Lower leg skin (tissue), 3 donors: ENCODE results near the gene GSK3A.

Experiments used
- POLR2A ChIP-seq, 2 donors: fragments of 450-650 bp; IDR thresholded peaks; one replicate each; pipeline ENCODE4 v1.6.1; 2016 to 2017; ENCODE audit warnings: antibody characterized with exemption in 2 of 2, mild to moderate bottlenecking in 1 of 2, moderate library complexity in 1 of 2
- TF ChIP-seq, protein P1 (sequence below), 3 donors: fragments of 450-650 bp; IDR thresholded peaks; one replicate each; pipeline ENCODE4 v1.5.1; 2016; ENCODE audit warnings: antibody characterized with exemption in 3 of 3, mild to moderate bottlenecking in 3 of 3, moderate library complexity in 2 of 3

DNA sequence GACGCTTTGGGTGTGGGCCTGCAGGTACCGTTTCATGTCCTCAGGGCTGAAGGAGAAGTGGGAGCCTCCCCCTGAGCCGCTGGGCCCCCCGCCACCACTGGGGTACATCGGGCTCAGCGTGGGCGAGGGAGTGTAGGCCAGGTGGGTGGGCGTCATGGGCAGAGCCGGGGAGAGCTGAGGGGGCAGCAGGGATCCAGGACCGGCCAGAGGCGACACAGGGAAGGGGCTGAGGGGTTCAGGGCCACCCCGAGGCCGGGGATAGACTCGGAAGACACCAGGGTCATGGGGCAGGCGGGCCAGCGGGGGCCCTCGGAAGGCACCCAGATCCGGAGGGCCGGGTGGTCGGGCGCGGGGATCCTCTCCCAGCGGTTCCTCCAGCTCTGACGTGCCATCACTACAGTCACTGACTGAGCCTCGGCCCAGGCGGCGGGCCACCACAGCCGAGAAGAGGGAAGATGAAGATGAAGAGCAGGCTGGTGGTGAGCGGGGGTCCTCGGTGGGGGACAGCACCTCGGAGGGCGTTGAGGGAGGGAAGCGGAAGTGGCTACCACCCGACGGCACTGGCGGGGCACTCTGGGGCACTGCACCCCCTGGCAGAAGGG is 6.8 kb upstream of the GSK3A start:
- no peak for TF ChIP-seq POLR2A (IDR thresholded peaks at IDR 0.05)
- TF ChIP-seq, protein P1, sequence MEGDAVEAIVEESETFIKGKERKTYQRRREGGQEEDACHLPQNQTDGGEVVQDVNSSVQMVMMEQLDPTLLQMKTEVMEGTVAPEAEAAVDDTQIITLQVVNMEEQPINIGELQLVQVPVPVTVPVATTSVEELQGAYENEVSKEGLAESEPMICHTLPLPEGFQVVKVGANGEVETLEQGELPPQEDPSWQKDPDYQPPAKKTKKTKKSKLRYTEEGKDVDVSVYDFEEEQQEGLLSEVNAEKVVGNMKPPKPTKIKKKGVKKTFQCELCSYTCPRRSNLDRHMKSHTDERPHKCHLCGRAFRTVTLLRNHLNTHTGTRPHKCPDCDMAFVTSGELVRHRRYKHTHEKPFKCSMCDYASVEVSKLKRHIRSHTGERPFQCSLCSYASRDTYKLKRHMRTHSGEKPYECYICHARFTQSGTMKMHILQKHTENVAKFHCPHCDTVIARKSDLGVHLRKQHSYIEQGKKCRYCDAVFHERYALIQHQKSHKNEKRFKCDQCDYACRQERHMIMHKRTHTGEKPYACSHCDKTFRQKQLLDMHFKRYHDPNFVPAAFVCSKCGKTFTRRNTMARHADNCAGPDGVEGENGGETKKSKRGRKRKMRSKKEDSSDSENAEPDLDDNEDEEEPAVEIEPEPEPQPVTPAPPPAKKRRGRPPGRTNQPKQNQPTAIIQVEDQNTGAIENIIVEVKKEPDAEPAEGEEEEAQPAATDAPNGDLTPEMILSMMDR (IDR thresholded peaks at IDR 0.05) = no peak
